GM19025 (cell line): Measurements from ENCODE around the gene TBC1D1.

Experiments
- ATAC-seq: cut with Tn5 transposase; IDR thresholded peaks from one replicate; pipeline ENCODE4 v1.9.1; 2021; ENCODE audit warnings: mild to moderate bottlenecking, low read depth, moderate library complexity; ENCODE audit not compliant: unreplicated experiment

The TBC1D1 gene

DNA sequence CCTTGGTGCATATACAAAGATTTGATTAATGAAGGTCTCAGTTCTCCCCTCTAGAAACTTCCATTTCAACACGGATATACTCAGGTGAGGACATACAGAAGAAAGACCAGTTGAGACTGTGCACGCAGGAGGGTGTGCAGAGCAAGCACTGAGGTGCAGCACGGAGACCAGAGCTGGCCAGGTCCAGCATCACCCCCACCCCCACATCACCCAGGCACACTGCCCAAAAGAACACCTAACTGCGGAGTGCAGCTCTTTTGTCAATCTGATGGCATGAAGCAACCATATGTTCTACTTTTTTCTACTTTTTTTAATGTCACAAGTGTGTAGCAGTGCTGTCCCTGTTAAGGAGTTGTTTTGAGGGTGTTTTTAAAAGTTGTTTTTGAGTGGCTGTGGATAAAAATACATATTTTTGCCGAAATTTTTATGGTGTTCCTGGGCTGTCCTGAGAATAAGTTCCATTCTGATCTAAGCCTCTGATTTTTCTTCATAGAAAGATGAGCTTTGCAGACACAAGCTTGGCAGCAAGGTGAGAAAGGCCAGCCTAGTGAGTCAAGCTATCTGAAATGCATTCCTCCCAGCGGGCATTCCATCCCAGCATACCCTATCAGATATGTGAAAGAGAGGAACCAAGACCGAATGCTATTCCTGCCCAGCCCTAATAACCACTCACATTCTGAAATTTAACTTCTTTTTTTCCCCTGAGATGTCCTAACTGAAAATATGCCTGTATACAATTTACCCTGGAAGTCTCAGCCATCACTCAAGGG lies 243.0 kb downstream of the TBC1D1 start:
- ATAC-seq = no peak

DNA sequence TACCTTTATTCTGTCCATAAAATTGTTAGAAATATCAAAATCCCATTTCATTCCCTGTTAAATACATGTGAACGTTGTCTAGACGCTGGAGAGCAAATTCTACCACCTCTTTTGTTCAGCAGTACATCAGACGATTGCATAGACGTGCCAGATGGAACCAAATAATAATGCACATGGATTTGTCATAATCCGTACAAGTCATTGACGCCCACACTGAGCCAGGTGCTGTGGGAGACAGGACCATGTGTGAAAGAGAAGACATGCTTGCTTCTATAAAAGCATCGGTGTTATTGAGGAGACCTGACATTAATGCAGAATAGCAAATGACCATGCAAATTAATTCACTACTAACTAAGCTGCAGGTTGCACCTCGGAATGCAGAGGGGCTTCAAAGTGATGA lies 244.3 kb downstream of the TBC1D1 start:
- ATAC-seq = no peak

DNA sequence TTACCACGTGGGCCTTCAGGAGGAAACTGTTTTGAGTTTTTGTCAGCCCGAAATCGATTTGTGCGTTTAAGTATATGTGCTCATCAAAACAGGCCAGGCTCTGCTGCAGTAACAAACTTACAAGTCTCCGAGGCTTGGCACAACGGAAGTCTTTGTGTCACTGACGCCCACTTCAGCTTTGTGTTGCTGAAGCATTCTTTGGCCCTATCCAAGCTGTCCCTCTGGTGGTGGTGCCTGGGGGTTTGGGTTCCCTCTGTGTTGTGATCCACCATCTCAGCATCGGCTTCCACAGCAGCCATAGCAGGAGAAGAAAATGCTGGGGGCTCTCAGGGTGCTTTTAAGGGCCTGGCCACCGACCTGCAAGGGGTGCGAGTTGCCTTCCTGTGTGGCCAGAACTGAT lies 245.7 kb downstream of the TBC1D1 start:
- ATAC-seq = no peak

DNA sequence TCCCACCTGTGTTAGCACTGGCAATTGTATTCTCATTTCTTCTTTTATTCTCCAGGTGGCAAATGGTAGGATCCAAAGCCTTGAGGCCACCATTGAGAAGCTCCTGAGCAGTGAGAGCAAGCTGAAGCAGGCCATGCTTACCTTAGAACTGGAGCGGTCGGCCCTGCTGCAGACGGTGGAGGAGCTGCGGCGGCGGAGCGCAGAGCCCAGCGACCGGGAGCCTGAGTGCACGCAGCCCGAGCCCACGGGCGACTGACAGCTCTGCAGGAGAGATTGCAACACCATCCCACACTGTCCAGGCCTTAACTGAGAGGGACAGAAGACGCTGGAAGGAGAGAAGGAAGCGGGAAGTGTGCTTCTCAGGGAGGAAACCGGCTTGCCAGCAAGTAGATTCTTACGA lies 246.2 kb downstream of the TBC1D1 start:
- ATAC-seq = no peak

DNA sequence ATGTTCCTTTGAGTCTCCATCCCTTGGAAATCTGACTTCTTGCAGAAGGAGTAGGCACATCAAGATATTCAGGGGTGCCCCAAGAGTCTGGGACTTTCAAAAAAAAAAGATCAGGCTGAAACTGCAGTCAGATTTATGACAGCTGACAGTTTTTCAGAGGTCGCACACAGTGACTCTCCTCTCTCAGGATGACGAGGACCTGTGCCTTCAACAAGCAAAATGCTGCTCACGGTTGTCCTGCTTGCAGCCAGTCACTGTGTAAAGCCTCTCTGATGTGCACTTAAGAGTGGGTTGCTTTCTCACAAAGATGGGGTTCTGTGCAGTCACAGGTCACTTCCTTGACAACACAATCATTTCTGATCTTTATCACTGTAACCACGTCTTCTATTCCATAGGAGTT lies 247.5 kb downstream of the TBC1D1 start:
- ATAC-seq = no peak

DNA sequence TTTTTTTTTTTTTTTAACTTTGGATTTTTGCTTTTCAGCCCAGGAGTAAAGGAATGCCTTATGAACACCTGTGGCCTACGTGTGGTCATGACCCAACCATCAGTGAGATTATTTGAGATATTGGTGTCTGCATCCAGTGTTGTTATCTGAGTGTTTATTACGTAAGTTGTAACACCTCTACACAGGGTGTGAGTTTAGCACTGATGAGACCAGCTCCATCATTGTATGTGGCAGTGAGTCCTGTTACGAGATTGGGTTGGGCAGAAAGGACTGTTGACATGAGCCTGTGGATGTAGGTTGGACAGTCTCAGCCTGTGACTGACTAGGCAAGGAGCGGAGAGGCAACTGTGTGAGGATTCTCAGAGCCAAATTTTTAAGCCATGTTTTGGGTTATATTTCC lies 248.3 kb downstream of the TBC1D1 start:
- no peak for ATAC-seq

DNA sequence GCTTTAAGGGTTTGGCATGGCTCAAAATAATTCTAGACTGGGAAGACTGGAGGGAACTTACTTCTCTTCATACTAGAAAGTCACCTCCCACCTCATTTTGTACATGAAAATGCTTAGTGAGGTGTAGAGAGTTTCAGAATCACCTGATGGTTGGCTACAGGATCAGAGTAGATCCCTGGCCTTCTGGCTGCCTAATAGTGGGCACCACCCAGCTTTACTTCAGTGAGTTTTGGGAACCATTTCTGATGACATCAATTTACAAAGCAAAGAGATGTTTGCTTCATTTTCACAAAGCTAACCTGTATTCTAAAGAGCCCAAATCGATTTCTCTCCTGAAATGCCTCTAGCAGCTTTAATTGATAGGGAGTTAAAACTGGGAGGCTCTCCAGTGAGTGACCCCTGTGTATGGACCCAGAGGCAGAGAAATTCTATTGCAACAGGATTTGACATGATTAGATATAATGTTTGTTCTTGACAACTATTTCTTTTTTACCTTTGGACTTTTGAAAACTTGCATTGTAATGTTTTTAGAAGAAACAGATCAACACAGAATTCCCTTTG lies 249.8 kb downstream of the TBC1D1 start:
- no peak for ATAC-seq

DNA sequence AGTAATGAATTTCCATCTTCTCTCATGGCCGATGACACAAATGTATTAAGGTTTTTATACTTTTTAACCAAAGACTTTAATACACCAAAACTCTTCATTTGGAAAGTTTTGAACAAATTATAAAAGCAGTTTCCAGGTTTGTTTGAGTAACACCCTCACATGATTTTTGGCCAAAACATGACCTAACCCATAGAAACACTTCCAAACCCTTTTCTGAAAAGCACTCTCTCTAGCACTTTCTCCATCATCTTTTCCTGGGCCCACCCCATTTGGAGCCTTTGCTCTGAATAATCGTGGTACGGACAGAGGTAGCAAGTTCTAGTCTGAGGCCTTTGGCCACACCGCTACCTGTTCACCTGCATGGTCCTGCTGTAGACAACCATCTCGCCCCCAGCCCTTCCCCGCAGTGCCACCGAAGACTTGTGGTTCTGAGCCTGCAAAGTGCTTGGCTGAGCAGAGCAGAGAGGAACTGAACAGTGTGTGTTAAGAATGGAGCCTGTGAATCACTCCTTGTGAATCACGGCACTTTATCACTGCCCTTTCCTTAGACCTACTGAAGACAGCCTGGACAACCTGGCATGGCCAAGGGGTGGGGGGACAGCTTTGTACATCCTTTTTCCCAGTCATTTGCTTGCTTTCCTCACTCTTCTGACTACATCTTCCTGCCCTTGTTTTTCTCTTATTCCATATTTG lies 251.1 kb downstream of the TBC1D1 start:
- no peak for ATAC-seq

DNA sequence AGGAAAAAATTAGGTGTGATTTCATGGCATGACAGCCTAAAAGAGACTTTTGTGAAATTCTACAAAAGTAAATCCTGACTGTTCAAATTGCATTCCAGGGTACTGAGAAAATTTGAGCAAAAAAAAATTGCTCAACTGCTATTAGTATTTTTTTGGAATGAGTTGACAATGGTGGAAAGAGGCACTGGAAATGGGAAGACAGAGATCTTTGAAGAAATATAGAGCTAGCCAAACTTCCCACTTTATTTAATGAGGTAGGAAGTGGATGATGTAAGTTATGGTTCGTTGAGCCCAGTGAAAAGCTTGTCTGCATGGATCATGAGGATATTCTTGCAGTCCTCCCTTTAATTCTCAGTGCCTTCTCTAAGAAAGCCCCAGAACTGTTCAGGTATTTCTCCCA lies 253.1 kb downstream of the TBC1D1 start:
- ATAC-seq = no peak

DNA sequence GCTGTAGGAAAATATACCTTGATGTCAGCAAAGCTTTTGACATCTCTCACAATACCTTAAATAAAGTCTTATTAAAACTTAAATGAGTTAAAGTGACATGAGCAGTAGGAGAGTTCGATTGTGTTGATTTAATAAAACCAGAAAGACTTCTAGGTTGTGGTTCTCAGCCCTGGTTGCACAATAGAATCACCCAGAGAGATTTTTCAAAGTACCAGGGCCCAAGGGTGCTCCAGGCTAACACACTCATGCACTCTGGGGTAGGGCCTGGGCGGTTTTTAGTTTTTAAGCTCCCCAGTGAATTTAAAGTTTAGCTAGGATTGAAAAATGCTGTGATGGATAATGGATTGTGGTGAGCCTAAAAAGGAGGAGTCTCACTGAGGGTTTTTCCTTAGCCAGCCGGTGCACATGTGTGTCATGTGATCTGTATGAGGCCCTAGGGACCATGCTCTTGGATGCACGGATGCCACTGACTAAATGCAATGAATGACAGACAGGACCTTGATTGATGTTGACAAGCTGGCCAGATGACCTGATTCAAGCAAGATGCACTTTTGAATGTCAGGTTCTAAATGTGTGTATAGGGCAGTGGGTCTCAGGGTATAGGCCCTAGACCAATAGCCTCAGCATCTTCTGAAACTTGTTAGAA lies 254.3 kb downstream of the TBC1D1 start:
- ATAC-seq = no peak

DNA sequence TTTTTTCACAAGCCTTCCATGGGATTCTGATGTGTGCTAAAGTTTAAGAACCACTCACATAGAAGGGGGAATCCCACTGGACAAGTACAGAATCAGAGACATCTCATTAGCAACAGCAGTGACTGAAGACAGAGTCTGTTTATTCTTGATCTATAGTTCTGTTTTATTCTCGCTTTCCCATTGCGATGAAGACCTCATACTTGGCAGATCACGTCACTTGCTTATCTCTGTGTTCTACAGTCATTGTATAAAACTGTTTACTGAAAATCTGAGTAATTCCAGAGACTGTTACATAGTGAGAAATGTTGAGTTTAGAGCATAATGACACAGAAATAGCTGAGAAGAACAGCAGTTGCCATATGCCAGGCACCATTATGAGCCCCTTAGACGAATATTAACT lies 254.9 kb downstream of the TBC1D1 start:
- ATAC-seq = no peak

DNA sequence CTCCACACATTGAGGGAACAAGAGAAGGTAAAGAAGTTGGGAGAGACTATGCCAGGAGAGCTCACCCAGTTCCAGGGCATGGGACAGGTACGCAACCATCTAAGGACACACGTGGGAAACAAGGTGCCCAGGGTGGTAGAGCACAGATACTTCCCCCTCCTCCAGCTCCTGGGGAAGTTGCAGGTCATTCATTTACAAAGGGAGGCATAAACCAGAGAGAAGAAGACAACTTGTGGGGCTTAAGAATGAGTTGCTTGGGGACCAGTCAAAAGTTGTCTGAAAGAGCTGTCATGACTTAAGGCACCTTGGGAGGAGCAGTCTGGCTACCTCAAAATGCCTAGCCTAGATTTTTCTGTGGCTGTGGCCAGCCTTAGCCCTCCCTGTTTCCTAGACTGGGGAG lies 255.5 kb downstream of the TBC1D1 start:
- no peak for ATAC-seq

DNA sequence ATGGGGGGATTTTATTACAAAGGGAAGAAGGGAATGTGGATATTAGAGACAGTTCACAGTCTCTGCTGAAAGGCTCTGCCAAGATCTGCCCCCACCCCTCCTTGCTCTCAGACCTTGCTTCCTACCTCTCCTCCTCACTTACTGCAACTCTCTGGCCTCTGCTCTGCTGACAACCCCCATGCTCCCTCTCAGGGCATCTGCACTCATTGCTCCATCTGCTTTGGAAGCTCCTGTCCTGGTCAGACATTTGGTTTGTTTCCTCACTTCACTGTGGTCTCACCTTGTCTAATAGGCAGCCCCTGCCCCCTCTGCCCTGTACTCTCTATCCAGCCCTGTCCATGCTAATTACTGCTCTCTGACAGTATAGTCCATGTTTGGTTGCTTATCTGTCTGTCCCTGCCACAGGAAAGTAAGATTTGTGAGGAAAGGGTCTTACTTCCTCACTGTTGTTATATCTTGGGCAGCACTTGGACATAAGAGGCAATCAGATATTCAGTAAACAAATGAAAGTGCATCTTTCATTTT lies 258.6 kb downstream of the TBC1D1 start:
- no peak for ATAC-seq

DNA sequence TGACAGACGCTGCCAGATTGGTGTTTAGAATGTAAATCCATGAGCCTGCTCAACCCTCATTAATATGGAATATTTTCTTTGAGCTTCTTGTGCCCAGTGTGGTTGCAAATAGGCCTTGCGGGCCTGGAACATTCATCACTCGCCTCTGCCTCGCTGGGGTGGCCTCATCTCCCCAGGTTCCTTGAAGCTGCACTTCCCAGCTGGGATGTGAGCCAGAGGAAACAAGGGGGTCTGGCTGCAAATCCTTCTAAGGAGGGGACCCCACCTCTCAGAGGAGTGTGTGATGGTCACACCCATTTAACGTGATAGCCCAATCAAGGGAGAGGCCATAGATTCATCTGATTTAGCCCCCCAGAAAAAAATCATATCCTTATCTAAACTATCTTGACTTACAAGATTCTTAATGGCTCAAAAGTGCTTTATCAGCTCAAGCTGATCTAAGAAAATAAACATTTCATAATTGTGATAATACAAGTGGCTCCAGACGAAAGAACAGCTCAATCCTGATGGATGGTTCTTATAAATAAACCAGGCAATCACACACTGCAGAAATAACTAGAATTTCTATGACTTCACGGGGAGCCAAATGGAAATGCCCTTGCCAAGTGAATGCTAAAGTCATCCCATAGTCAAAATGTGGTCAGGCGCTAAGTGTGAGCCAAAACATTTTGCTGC lies 259.2 kb downstream of the TBC1D1 start:
- ATAC-seq = no peak

DNA sequence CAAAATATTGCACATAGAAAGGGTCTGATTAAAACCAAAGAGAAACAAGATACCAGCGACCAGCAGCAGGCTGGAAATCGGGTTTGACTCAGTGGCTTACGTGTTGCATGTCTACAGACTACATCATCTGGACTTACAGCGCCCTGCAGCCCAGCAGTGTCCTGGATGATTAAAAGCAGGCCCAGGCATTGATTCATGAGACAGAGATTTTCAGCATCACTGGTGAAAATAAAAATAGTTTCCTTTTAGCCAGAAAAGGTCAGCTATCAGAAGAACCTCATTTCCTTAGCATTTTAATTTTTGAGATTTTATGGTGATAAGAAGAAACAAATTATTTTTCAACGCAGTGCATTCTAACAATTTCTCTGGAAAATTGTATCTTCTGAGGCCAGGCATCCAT lies 259.9 kb downstream of the TBC1D1 start:
- no peak for ATAC-seq

DNA sequence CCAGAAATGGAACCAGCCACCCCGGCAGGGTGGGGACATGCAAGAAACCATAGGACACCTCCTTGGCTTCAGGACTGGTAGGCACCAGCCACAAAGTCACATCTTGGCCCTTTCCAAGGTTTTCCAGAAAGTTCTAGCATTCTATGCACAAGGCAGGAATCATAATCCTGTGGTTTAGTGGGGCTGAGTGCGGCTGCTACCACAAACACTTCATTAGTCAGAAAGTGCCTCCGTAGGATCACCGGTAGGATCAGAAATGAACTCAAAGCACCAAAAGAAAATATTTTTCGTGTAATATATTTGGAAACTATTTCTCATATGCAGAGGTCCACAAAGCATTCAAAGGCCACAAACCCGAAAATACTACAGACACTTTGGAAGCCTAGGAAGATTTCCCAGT lies 261.0 kb downstream of the TBC1D1 start:
- ATAC-seq = no peak

DNA sequence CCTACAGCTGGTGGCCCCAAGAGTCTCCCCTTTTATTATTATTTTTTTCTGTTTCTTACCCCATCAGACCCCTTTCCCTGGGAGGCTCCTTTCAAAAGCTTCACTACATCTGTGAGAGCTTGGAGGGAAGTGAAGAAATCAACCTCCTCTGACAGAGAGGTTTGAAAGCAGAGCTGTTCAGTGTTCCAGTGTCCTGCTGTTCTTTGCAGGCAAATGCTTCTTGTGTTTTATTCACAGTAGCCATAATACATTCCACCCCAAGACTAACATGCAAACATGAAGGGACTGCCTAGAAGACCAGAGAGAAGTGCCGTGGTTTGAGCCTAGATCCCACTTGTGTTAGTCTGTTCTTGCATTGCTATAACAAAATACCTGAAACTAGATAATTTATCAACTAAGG lies 261.4 kb downstream of the TBC1D1 start:
- ATAC-seq = no peak

DNA sequence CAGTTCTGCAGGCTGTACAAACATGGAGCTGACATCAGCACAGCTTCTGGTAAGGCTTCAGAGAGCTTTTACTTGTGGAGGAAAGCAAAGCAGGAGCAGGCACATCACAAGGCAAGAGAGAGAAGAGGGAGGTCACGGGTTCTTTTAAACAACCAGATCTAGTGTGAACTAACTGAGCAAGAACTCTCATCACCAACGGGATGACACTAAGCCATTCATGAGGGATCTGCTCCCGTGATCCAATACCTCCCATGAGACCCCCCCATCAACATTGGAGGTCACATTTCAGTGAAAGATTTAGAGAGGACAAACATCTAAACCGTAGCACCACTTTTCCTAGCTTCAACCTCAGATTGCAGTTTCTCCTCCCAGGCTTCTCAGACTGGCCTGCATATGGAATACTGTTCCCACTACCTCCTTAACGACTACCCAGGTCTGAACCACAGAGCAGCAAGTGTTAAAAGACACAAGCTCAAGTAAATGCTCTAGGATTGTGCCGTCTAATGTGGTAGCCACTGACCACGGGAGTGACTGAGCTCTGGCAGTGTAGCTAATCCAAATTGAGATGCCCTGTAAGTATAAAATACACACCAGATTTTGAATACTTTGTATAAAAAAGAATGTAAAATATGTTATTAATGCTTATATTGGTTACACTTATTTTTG lies 262.0 kb downstream of the TBC1D1 start:
- no peak for ATAC-seq

DNA sequence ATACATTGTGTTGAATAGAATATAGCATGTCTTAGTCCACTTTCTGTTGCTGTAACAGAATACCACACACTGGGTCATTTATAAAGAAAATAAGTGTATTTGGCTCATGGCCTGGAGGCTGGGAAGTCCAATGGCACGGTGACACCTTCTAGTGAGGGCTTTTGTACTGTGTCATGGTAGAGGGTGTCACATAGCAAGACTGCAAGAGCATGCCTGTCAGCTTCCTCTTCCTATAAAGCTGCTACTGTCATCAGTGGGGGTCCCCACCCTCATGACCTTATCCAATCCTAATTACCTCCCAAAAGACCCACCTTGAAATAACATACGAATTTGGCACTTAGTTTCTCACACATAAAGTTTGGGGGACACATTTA lies 262.5 kb downstream of the TBC1D1 start:
- no peak for ATAC-seq

DNA sequence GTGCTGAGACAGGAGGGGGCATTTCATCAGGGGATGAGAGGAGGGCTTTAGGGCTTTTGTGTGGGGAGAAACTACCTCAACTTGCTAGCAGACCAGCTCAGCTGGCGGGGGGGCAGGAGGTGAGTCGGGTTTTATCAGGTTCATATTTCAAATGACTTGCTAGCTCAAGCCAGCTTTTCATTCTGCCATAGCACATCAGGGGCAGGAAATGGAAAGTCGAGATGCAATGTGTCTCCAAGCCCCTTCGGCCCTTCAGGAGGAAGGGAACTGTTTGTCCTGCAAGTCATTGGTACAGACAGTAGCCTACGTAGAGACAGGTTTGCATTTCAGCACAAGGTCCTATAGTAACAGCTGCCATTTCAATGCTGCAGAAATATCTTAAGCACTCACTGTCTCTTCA lies 263.4 kb downstream of the TBC1D1 start:
- no peak for ATAC-seq
